Fibroblast of lung (primary cell): Measurements from ENCODE around the gene GAS5. TPM values are rescaled to one million over a fixed set of nuclear protein-coding genes. Genes with fewer than 3 reads are reported as not detected.

Experiments
- DNase-seq, 2 donors: peaks; one replicate each; pipeline versions ENCODE4 v3.0.0 to v3.0.0-alpha.2; 2010; ENCODE audit warnings: low read depth in 2 of 2
- H2AFZ ChIP-seq: 2 replicates; pipeline ENCODE4 v1.5.1; 2012; ENCODE audit warnings: low read length, control low read depth, inconsistent platforms
- H3K27ac ChIP-seq: 2 replicates; pipeline ENCODE4 v1.5.1; 2011; ENCODE audit warnings: low read length, control low read depth; ENCODE audit not compliant: insufficient read depth
- H3K27me3 ChIP-seq: 2 replicates; pipeline ENCODE4 v1.5.1; 2011; ENCODE audit warnings: mild to moderate bottlenecking, low read length; ENCODE audit not compliant: control insufficient read depth, insufficient read depth
- H3K36me3 ChIP-seq: 2 replicates; pipeline ENCODE4 v1.5.1; 2011; ENCODE audit warnings: low read length; ENCODE audit not compliant: control insufficient read depth, insufficient read depth
- H3K4me1 ChIP-seq: 2 replicates; pipeline ENCODE4 v1.5.1; 2011; ENCODE audit warnings: low read length; ENCODE audit not compliant: control insufficient read depth, insufficient read depth; ENCODE audit errors: extremely low read depth
- H3K4me2 ChIP-seq: 2 replicates; pipeline ENCODE4 v1.5.1; 2011; ENCODE audit warnings: low read length, control low read depth; ENCODE audit not compliant: insufficient read depth; ENCODE audit errors: extremely low read depth
- H3K4me3 ChIP-seq, 4 experiments: fragments of 200-600 bp in 1 of 4; sonication (generic) in 1 of 4; replicated peaks in 1 of 4; 2 replicates each; pipeline ENCODE4 v1.5.1; 2011 to 2016; ENCODE audit warnings: low read length in 4 of 4, low read depth in 3 of 4, mild to moderate bottlenecking in 3 of 4, control low read depth in 2 of 4, inconsistent platforms in 1 of 4, mixed read lengths in 1 of 4; ENCODE audit not compliant: insufficient read depth in 1 of 4; ENCODE audit errors: control extremely low read depth in 1 of 4
- H3K79me2 ChIP-seq: 2 replicates; pipeline ENCODE4 v1.5.1; 2012; ENCODE audit warnings: mild to moderate bottlenecking, low read length, inconsistent platforms; ENCODE audit not compliant: control insufficient read depth, insufficient read depth
- H3K9ac ChIP-seq: 2 replicates; pipeline ENCODE4 v1.5.1; 2011; ENCODE audit warnings: mild to moderate bottlenecking, low read length, control low read depth; ENCODE audit not compliant: insufficient read depth
- H3K9me3 ChIP-seq: 2 replicates; pipeline ENCODE4 v1.5.1; 2012; ENCODE audit warnings: low read depth, low read length; ENCODE audit not compliant: control insufficient read depth, insufficient read depth
- H4K20me1 ChIP-seq: 2 replicates; pipeline ENCODE4 v1.5.1; 2011; ENCODE audit warnings: low read length; ENCODE audit not compliant: control insufficient read depth, insufficient read depth; ENCODE audit errors: extremely low read depth
- CTCF ChIP-seq, 2 donors: IDR thresholded peaks in 1 of 2; conservative IDR thresholded peaks in 1 of 2; 1 replicate in 1 of 2; 2 replicates in 1 of 2; pipeline ENCODE4 v1.5.1; 2011 to 2012; ENCODE audit warnings: low read length in 2 of 2, control low read depth in 1 of 2, inconsistent platforms in 1 of 2, low read depth in 1 of 2, mild to moderate bottlenecking in 1 of 2
- EZH2 ChIP-seq: IDR thresholded peaks from 2 replicates; pipeline ENCODE4 v1.5.1; 2012; ENCODE audit warnings: low read length, control low read depth, mild to moderate bottlenecking; ENCODE audit errors: missing control alignments
- polyA plus RNA-seq, 2 donors: library from polyadenylated mRNA; depleted of rRNA in 1 of 2; stranded (reverse) in 1 of 2; unstranded in 1 of 2; fragments of >200 nt; gene quantifications; 2 replicates each; pipeline ENCODE4 v1.2.1, GENCODE V29; 2011 to 2012; ENCODE audit warnings: missing spikeins in 1 of 2
- total RNA-seq: library from RNA; depleted of rRNA; stranded (reverse); fragments of >200 nt; gene quantifications from 2 replicates; pipeline ENCODE4 v1.2.1, GENCODE V29; 2014

Gene GAS5
- total and polyA plus RNA-seq, 2 donors (not counting 1 experiment from before 2014, with no cell fraction given), result 502 to 810 TPM

- H4K20me1 ChIP-seq, result no peaks in the 10 kb centered on the region
- no peaks in the 10 kb centered on the region for H3K36me3 ChIP-seq
- TF ChIP-seq CTCF (conservative IDR thresholded peaks at IDR 0.05 in 1 of 2, IDR thresholded peaks at IDR 0.05 in 1 of 2; ENCODE audit: low read depth in 1 of 2, low read length in 2 of 2), result no peak
- no peak for TF ChIP-seq EZH2
Observed at GRCh38 chr1:173876732-173877131, 8.9 kb upstream of the GAS5 start.

GRCh38 chr1:173871500-173871899, 3.7 kb upstream of the GAS5 start:
- no peak overlapping the region for H3K27ac ChIP-seq
- peaks cover 6% of the 10 kb centered on the region for H3K36me3 ChIP-seq
- no peak overlapping the region for H2AFZ ChIP-seq
- H3K4me3 ChIP-seq, result no peak overlapping the region
- H3K79me2 ChIP-seq, result peaks cover 13% of the 10 kb centered on the region
- no peak for DNase-seq
- no peaks in the 10 kb centered on the region for H4K20me1 ChIP-seq
- H3K9ac ChIP-seq, result no peak overlapping the region
- peaks cover 2% of the 10 kb centered on the region for H3K4me1 ChIP-seq
- no peaks in the 10 kb centered on the region for H3K27me3 ChIP-seq
- no peaks in the 10 kb centered on the region for H3K9me3 ChIP-seq
- H3K4me2 ChIP-seq, result no peak overlapping the region
- TF ChIP-seq EZH2 (no peak), CTCF (conservative IDR thresholded peaks at IDR 0.05 in 1 of 2, IDR thresholded peaks at IDR 0.05 in 1 of 2; ENCODE audit: low read depth in 1 of 2, low read length in 2 of 2) (no peak)

More at GRCh38 chr1:173876732-173877131, 8.9 kb upstream of the GAS5 start:
- no peak overlapping the region for H3K4me3 ChIP-seq
- no peak for DNase-seq
- H3K9me3 ChIP-seq, result no peaks in the 10 kb centered on the region
- no peaks in the 10 kb centered on the region for H3K4me1 ChIP-seq
- H3K9ac ChIP-seq, result no peak overlapping the region
- H3K4me2 ChIP-seq, result no peak overlapping the region
- no peaks in the 10 kb centered on the region for H3K27me3 ChIP-seq
- H3K79me2 ChIP-seq, result no peaks in the 10 kb centered on the region
- no peak overlapping the region for H3K27ac ChIP-seq
- H2AFZ ChIP-seq, result no peak overlapping the region

GRCh38 chr1:173871091-173871490, 3.3 kb upstream of the GAS5 start:
- Histone ChIP-seq H3K27ac (no peak overlapping the region), H3K9me3 (no peaks in the 10 kb centered on the region), H3K4me3 (no peak overlapping the region), H3K4me2 (no peak overlapping the region), H3K9ac (no peak overlapping the region), H3K79me2 (peaks cover 17% of the 10 kb centered on the region), H4K20me1 (no peaks in the 10 kb centered on the region), H3K27me3 (no peaks in the 10 kb centered on the region), H3K36me3 (peaks cover 7% of the 10 kb centered on the region), H2AFZ (no peak overlapping the region), H3K4me1 (peaks cover 2% of the 10 kb centered on the region)
- TF ChIP-seq CTCF (conservative IDR thresholded peaks at IDR 0.05 in 1 of 2, IDR thresholded peaks at IDR 0.05 in 1 of 2; ENCODE audit: low read depth in 1 of 2, low read length in 2 of 2) (no peak), EZH2 (no peak)
- DNase-seq, result no peak
